ENCODE data around the gene MSLN. TPM values are rescaled to one million over a fixed set of nuclear protein-coding genes. Genes with fewer than 3 reads are reported as not detected.
A peak's percentile ranks its signal among the peaks of the same experiment; 100 is the strongest.
"Not testable (repeated sequence)": the region's sequence is repeated elsewhere in the genome, so short reads cannot be mapped to it uniquely, and the experiment has no call there.

MSLN gene
- total RNA-seq, 1 donor from 2014 or later, result not detected

DNA sequence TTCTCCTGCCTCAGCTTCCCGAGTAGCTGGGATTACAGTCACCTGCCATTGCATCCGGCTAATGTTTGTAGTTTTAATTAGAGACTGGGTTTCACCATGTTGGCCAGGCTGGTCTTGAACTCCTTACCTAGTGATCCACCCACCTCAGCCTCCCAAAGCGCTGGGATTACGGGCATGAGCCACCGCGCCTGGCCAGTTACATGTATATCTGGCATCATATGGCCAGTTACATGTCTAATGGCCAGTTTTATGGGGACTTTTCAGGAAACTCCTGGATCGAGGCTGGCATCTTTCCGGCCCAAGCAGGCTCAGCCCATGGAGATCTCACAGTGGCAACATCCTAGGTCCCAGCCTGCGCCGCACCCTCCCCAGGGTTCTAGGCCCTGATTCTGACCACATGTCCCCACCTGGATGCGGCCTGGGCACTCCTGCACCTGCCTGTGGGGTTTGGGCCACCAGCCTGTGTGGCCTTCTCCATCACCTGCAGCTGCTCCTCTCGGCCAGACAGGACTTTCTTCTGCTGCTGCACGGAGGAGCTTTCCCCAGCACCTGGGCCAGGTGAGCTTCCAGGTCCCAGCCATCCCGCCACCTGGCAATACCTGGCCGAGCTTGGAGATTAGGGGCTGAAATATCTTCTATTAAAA, 18.4 kb upstream of the MSLN start:
- peak overlapping the region; percentile 38 for H3K4me3 Mint-ChIP-seq
- POLR2A ChIA-PET, result no interaction called here
- intact Hi-C loops (cut with micrococcal nuclease), result loop anchor here (1.0 to 2.0 kb wide), 6 partner anchors 14 to 163 kb away; partner anchors contain the start of genes CHTF18 and RPUSD1
- no peaks in the 10 kb centered on the region for H3K9me3 Mint-ChIP-seq
- H3K36me3 Mint-ChIP-seq (ENCODE audit: low read depth), result peaks cover 12% of the 10 kb centered on the region
- no peak for DNase-seq
- H3K4me1 Mint-ChIP-seq, result peaks cover 24% of the 10 kb centered on the region
- no peak overlapping the region for H3K27ac Mint-ChIP-seq
- TF ChIP-seq, protein P1, sequence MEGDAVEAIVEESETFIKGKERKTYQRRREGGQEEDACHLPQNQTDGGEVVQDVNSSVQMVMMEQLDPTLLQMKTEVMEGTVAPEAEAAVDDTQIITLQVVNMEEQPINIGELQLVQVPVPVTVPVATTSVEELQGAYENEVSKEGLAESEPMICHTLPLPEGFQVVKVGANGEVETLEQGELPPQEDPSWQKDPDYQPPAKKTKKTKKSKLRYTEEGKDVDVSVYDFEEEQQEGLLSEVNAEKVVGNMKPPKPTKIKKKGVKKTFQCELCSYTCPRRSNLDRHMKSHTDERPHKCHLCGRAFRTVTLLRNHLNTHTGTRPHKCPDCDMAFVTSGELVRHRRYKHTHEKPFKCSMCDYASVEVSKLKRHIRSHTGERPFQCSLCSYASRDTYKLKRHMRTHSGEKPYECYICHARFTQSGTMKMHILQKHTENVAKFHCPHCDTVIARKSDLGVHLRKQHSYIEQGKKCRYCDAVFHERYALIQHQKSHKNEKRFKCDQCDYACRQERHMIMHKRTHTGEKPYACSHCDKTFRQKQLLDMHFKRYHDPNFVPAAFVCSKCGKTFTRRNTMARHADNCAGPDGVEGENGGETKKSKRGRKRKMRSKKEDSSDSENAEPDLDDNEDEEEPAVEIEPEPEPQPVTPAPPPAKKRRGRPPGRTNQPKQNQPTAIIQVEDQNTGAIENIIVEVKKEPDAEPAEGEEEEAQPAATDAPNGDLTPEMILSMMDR (IDR thresholded peaks at IDR 0.05), result no peak
- CTCF ChIA-PET, result interaction anchor here (2.8 kb wide), 1 partner anchor 20 kb away, joined by 12 read pairs; the partner anchor contains the start of gene ANTKMT
- no peak for ATAC-seq (ENCODE audit: low read depth)
- no peaks in the 10 kb centered on the region for H3K27me3 Mint-ChIP-seq

DNA sequence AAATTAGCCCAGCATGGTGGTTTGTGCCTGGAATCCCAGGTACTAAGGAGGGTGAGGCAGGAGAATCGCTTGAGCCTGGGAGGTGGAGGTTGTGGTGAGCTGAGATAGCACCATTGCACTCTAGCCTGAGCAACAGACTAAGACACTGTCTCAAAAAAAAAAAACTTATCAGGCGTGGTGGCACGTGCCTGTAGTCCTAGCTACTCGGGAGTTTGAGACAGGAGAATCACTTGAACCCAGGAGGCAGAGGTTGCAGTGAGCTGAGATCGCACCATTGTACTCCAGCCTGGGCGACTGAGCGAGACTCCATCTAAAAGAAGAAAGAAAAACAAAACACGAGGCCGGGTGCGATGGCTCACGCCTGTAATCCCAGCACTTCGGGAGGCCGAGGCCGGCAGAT, 17.6 kb upstream of the MSLN start:
- H3K9me3 Mint-ChIP-seq; H3K36me3 Mint-ChIP-seq (ENCODE audit: low read depth); H3K27me3 Mint-ChIP-seq; ATAC-seq (ENCODE audit: low read depth); H3K4me3 Mint-ChIP-seq; H3K27ac Mint-ChIP-seq; DNase-seq; intact Hi-C loops (cut with micrococcal nuclease): not testable (repeated sequence)
- POLR2A ChIA-PET, result interaction anchor here (0.6 to 0.7 kb wide), 2 partner anchors 15 to 66 kb away, joined by 3 to 4 read pairs; no protein-coding TSS in a partner anchor
- peaks cover 18% of the 10 kb centered on the region for H3K4me1 Mint-ChIP-seq
- CTCF ChIA-PET, result interaction anchor here (0.8 kb wide), 1 partner anchor 27 kb away, joined by 3 read pairs; no protein-coding TSS in a partner anchor

DNA sequence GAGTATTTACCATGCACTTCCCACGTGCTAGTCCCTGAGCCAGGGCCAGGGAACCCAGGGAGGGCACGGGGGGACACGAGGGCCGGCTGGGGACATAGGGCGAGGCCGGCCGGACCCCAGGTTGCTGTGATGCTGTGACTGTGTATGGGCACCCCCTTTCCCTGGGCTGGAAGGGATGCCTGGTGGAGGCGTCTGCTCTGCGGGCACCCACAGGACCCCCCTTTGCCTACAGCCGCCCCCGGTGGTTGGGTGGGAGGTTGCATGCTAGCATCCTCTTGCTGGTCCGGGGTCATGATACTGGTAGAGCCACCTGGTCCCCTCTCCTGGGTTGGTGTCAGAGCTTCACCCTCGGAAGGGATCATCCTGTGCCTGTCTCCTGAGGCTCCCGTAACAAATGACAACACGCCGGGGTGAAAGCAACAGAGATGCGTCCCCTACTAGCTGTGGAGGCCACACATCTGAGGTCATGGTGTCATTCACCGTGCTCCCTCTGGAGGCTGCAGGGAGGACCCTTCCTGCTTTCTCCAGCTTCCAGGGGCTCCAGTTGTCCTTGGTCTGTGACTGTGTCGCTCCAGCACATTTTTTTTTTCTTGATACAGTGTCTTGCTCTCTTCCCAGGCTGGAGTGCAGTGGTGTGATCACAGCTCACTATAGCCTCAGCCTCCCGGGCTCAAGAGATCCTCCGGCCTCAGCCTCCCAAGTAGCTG, 16.6 kb upstream of the MSLN start:
- no peaks in the 10 kb centered on the region for H3K27me3 Mint-ChIP-seq
- TF ChIP-seq, protein P1 (IDR thresholded peaks at IDR 0.05), result no peak
- POLR2A ChIA-PET, result interaction anchor here (0.6 to 1.3 kb wide), 3 partner anchors 16 to 963 kb away, joined by 3 to 4 read pairs (median 4); partner anchors contain the start of gene ANTKMT
- no peak for DNase-seq
- H3K4me3 Mint-ChIP-seq, result no peak overlapping the region
- H3K27ac Mint-ChIP-seq, result no peak overlapping the region
- peaks cover 10% of the 10 kb centered on the region for H3K4me1 Mint-ChIP-seq
- no peak for ATAC-seq (ENCODE audit: low read depth)
- CTCF ChIA-PET, result no interaction called here
- H3K9me3 Mint-ChIP-seq, result no peaks in the 10 kb centered on the region
- intact Hi-C loops (cut with micrococcal nuclease), result no loop called here
- peaks cover 5% of the 10 kb centered on the region for H3K36me3 Mint-ChIP-seq (ENCODE audit: low read depth)

DNA sequence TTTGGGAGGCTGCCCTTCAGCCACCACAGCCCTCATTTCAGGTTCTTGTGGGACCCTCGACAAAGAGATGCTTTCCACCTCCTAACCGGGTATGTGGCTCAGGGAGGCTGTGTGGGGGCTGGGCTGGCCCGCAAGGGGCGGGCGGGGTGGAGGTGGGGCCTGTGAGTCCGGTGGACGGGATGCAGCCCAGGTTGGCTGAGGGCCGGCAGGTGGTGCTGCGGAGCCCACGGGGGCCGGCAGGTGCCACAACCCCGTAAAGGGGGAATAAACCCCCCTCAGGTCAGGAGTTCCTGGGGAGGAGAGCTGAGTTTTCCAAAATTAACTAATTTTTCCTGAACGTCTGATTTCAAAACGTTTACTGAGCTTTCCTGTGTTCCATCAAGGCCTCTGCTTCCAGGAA, 14.8 kb upstream of the MSLN start:
- no peaks in the 10 kb centered on the region for H3K27me3 Mint-ChIP-seq
- H3K27ac Mint-ChIP-seq, result no peak overlapping the region
- no peak for ATAC-seq (ENCODE audit: low read depth)
- H3K4me1 Mint-ChIP-seq, result no peaks in the 10 kb centered on the region
- TF ChIP-seq, protein P1 (IDR thresholded peaks at IDR 0.05), result no peak
- ChIA-PET CTCF (no interaction called here), POLR2A (interaction anchor here (0.8 kb wide), 1 partner anchor 170 kb away, joined by 3 read pairs; no protein-coding TSS in a partner anchor)
- H3K4me3 Mint-ChIP-seq, result no peak overlapping the region
- DNase-seq, result no peak
- no peaks in the 10 kb centered on the region for H3K9me3 Mint-ChIP-seq
- H3K36me3 Mint-ChIP-seq (ENCODE audit: low read depth), result no peaks in the 10 kb centered on the region
- intact Hi-C loops (cut with micrococcal nuclease), result no loop called here

DNA sequence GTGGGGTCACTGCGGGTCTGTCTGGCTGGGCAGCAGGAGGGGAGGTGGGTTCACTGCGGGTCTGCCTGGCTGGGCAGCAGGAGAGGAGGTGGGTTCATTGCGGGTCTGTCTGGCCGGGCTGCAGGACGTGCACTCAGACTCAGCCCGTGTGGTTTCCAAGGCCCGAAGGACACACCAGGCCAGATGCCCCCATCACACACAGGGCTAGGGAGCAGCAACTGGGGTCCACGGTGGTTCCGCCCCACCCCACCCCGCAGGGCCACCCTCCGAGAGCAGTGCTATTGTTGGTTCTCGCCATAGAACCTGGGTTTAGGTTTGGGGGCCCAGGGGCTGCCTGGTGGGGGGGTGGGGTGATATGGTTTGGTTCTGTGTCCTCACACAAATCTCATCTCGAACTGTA, 13.9 kb upstream of the MSLN start:
- no peaks in the 10 kb centered on the region for H3K9me3 Mint-ChIP-seq
- CTCF ChIA-PET, result no interaction called here
- TF ChIP-seq, protein P1 (IDR thresholded peaks at IDR 0.05), result no peak
- no peak for DNase-seq
- H3K27me3 Mint-ChIP-seq, result no peaks in the 10 kb centered on the region
- no peaks in the 10 kb centered on the region for H3K4me1 Mint-ChIP-seq
- POLR2A ChIA-PET, result no interaction called here
- intact Hi-C loops (cut with micrococcal nuclease), result no loop called here
- no peaks in the 10 kb centered on the region for H3K36me3 Mint-ChIP-seq (ENCODE audit: low read depth)
- H3K27ac Mint-ChIP-seq, result no peak overlapping the region
- H3K4me3 Mint-ChIP-seq, result no peak overlapping the region
- ATAC-seq (ENCODE audit: low read depth), result no peak

Data from activated B cell treated with CpG ODN at 0.5 μM for 24 hours (primary cell).